ENCODE measurements around the gene OTUD3. TPM values are rescaled to one million over a fixed set of nuclear protein-coding genes. Genes with fewer than 3 reads are reported as not detected.

The OTUD3 gene
- total and polyA plus RNA-seq, 2 of the 4 experiments (the other 2 are of a cell fraction), result 2.9 to 3.1 TPM

- peaks cover 60% of the 10 kb centered on the region; the same call in 1 of the 2 replicates for H4K20me1 ChIP-seq (ENCODE audit: insufficient read depth, low read length)
- H3K4me3 ChIP-seq (ENCODE audit: insufficient read depth, low read depth, low read length), result no peak overlapping the region
- no peak overlapping the region for H2BK20ac ChIP-seq (ENCODE audit: low read depth, low read length)
- no peak overlapping the region for H4K91ac ChIP-seq (ENCODE audit: insufficient read depth, low read depth, low read length)
- DNase-seq (no peak), ATAC-seq (ENCODE audit: low read depth) (peak; percentile 10; the same call in 1 of the 2 replicates)
- no peaks in the 10 kb centered on the region for H3K27me3 ChIP-seq (ENCODE audit: control insufficient read depth, insufficient read depth, low read length)
- no peak overlapping the region for H3K23ac ChIP-seq (ENCODE audit: low read depth, low read length)
- CTCF ChIA-PET, result interaction anchor here (1.1 kb wide), 1 partner anchor 29 kb away, joined by 5 read pairs; no protein-coding TSS in a partner anchor
- in situ Hi-C loops (cut with MboI; ENCODE audit: low sequenced_read_pairs) (no loop called here), intact Hi-C loops (cut with micrococcal nuclease) (loop anchor here (10.0 kb wide), 1 partner anchor 225 kb away; the partner anchor contains the start of gene HTR6), dilution Hi-C loops (cut with HindIII; ENCODE audit: low sequenced_read_pairs, unreplicated experiment) (no loop called here)
- H2BK5ac ChIP-seq (ENCODE audit: low read depth, low read length, poor library complexity, severe bottlenecking), result no peak overlapping the region
- no peak overlapping the region for H3K56ac ChIP-seq (ENCODE audit: extremely low read depth, insufficient read depth, low read length)
- BruUV-seq (replicated peaks), result no TSS peak
- no peak overlapping the region for H2BK15ac ChIP-seq (ENCODE audit: low read depth, low read length)
- H3K9me1 ChIP-seq (ENCODE audit: insufficient read depth, low read length), result peaks cover 26% of the 10 kb centered on the region
- no peak overlapping the region for H4K5ac ChIP-seq (ENCODE audit: low read depth, low read length)
- peaks cover 15% of the 10 kb centered on the region for H3K36me3 ChIP-seq (ENCODE audit: control insufficient read depth, insufficient read depth, low read length)
- H2BK120ac ChIP-seq (ENCODE audit: low read depth, low read length), result no peak overlapping the region
- no peak overlapping the region for H3K27ac ChIP-seq (ENCODE audit: insufficient read depth, low read length)
- H3K9ac ChIP-seq (ENCODE audit: low read depth, low read length), result no peak overlapping the region
- no peak overlapping the region for H2AK5ac ChIP-seq (ENCODE audit: low read depth, low read length)
- no peak overlapping the region for H3K14ac ChIP-seq (replicated peaks; ENCODE audit: low read depth, low read length)
- H3K4me1 ChIP-seq (ENCODE audit: control insufficient read depth, insufficient read depth, low read length), result peaks cover 3% of the 10 kb centered on the region
- no peak overlapping the region for H4K8ac ChIP-seq (ENCODE audit: low read depth in 2 of 2, low read length in 2 of 2)
- TF ChIP-seq USF2 (IDR thresholded peaks at IDR 0.05; ENCODE audit: low read depth, low read length) (no peak), CTCF (conservative IDR thresholded peaks at IDR 0.05; ENCODE audit: low read depth, low read length) (no peak), RFX5 (IDR thresholded peaks at IDR 0.05; ENCODE audit: low read depth, low read length) (no peak), RAD21 (IDR thresholded peaks at IDR 0.05; ENCODE audit: low read length) (no peak), MAFK (IDR thresholded peaks at IDR 0.05; ENCODE audit: low read depth, low read length) (no peak), ELK1 (IDR thresholded peaks at IDR 0.05; ENCODE audit: borderline replicate concordance, low read depth, low read length) (no peak), MXI1 (IDR thresholded peaks at IDR 0.05; ENCODE audit: borderline replicate concordance, low read depth, low read length) (no peak), CEBPB (IDR thresholded peaks at IDR 0.05; ENCODE audit: low read depth, low read length) (no peak), CHD1 (IDR thresholded peaks at IDR 0.05; ENCODE audit: low read depth, low read length) (no peak), BHLHE40 (IDR thresholded peaks at IDR 0.05; ENCODE audit: low read depth, low read length) (no peak), SMC3 (IDR thresholded peaks at IDR 0.05; ENCODE audit: low read depth, low read length) (no peak), POLR2A (IDR thresholded peaks at IDR 0.05; ENCODE audit: low read depth, low read length) (no peak), NFE2L2 (IDR thresholded peaks at IDR 0.05; ENCODE audit: low read depth, low read length) (no peak), RCOR1 (IDR thresholded peaks at IDR 0.05; ENCODE audit: insufficient replicate concordance, low read length) (no peak), MAZ (IDR thresholded peaks at IDR 0.05; ENCODE audit: borderline replicate concordance, low read depth, low read length) (no peak)
- peaks cover 41 to 68% of the 10 kb centered on the region in 2 experiments for H3K79me1 ChIP-seq (ENCODE audit: low read depth in 1 of 2, low read length in 2 of 2)
- no peak overlapping the region for H2AFZ ChIP-seq (replicated peaks; ENCODE audit: low read length, poor library complexity)
- no peak overlapping the region for H3K18ac ChIP-seq (ENCODE audit: low read depth, low read length)
- H3K9me3 ChIP-seq (ENCODE audit: control insufficient read depth, insufficient read depth, low read length), result no peaks in the 10 kb centered on the region
- POLR2A ChIA-PET (ENCODE audit: unreplicated experiment), result no interaction called here
- no peak overlapping the region for H2AK9ac ChIP-seq (replicated peaks; ENCODE audit: low read depth, low read length, poor library complexity)
- no peak overlapping the region for H3K4ac ChIP-seq (ENCODE audit: low read depth, low read length)
- H3K4me2 ChIP-seq (ENCODE audit: low read depth, low read length), result no peak overlapping the region
These were observed 7.5 kb downstream of the OTUD3 start for GRCh38 chr1:19889656-19890055.

Measured in IMR-90 (cell line).